Parathyroid adenoma (tissue), 2 donors: Measurements from ENCODE around the gene TSPEAR.

Experiments used
- H2AFZ ChIP-seq: fragments of 300-600 bp; sonication (generic); one replicate; pipeline ENCODE4 v1.7.0; 2017; ENCODE audit warnings: antibody characterized with exemption, mild to moderate bottlenecking
- H3K27ac ChIP-seq: fragments of 300-600 bp; sonication (generic); one replicate; pipeline ENCODE4 v1.7.0; 2017
- H3K27me3 ChIP-seq: fragments of 300-600 bp; sonication (generic); one replicate; pipeline ENCODE4 v1.7.0; 2017; ENCODE audit warnings: low read length; ENCODE audit not compliant: control insufficient read depth, insufficient read depth
- H3K36me3 ChIP-seq: fragments of 300-600 bp; sonication (generic); one replicate; pipeline ENCODE4 v1.7.0; 2017; ENCODE audit warnings: low read length; ENCODE audit not compliant: control insufficient read depth, insufficient read depth
- H3K4me1 ChIP-seq: fragments of 300-600 bp; sonication (generic); one replicate; pipeline ENCODE4 v1.7.0; 2017; ENCODE audit warnings: control low read depth
- H3K4me2 ChIP-seq: fragments of 300-600 bp; sonication (generic); one replicate; pipeline ENCODE4 v1.7.0; 2017; ENCODE audit warnings: low read length
- H3K4me3 ChIP-seq: fragments of 300-600 bp; sonication (generic); one replicate; pipeline ENCODE4 v1.7.0; 2017; ENCODE audit warnings: low read depth, low read length
- H3K79me2 ChIP-seq: fragments of 300-600 bp; sonication (generic); one replicate; pipeline ENCODE4 v1.7.0; 2017; ENCODE audit warnings: control low read depth
- H3K9ac ChIP-seq: fragments of 300-600 bp; sonication (generic); one replicate; pipeline ENCODE4 v1.7.0; 2017; ENCODE audit warnings: mild to moderate bottlenecking
- H3K9me3 ChIP-seq: fragments of 300-600 bp; sonication (generic); one replicate; pipeline ENCODE4 v1.7.0; 2017; ENCODE audit warnings: low read length; ENCODE audit not compliant: control insufficient read depth
- TF ChIP-seq, protein P1 (sequence below): fragments of 300-600 bp; sonication (generic); IDR thresholded peaks from one replicate; pipeline ENCODE4 v1.7.0; 2017; ENCODE audit warnings: antibody characterized with exemption, mild to moderate bottlenecking
- donor health status: primary hyperparathyroidism.

Gene TSPEAR

DNA sequence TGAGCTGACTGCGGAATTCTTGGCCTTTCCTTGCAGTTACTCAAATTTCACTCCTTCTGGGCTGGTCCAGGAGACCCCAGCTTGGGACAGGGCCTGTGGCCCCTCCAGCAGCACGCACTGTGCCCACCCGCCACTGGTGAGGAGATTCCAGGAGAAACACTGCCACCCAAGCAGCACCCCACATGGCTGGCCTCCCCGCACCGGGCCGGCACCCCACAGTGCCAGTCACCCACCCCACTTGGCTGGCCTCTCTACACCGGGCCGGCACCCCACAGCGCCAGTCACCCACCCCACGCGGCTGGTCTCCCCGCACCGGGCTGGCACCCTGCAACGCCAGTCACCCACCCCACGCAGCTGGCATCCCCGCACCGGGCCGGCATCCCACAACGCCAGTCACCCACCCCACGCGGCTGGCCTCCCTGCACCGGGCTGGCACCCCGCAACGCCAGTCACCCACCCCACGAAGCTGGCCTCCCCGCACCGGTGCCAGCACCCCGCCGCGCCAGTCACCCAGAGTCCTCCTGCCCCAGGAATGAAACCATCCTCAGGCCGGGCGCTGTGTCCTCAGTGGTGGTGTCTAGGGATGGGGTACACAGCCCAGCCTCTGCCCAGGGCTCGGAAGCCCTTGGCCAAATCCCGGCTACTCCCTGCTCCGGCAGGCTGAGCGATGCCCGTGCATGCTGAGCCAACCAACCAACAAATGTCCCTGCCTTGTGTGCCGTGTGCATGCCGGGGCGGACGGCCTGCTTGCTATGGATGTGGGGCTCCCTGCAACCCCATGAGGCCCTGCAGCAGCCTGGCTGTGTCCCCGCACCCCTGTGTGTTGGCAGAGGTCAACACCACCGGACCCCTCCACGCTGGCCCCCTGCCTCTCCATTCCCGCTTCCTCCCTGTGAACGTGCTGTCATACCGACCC is 38.6 kb upstream of the TSPEAR start:
- Histone ChIP-seq H3K36me3 (no peaks in the 10 kb centered on the region), H3K4me2 (no peak overlapping the region), H3K4me3 (no peak overlapping the region), H2AFZ (no peak overlapping the region), H3K9ac (no peak overlapping the region), H3K4me1 (no peaks in the 10 kb centered on the region), H3K79me2 (no peaks in the 10 kb centered on the region), H3K9me3 (no peaks in the 10 kb centered on the region), H3K27ac (no peak overlapping the region), H3K27me3 (no peaks in the 10 kb centered on the region)
- TF ChIP-seq, protein P1, sequence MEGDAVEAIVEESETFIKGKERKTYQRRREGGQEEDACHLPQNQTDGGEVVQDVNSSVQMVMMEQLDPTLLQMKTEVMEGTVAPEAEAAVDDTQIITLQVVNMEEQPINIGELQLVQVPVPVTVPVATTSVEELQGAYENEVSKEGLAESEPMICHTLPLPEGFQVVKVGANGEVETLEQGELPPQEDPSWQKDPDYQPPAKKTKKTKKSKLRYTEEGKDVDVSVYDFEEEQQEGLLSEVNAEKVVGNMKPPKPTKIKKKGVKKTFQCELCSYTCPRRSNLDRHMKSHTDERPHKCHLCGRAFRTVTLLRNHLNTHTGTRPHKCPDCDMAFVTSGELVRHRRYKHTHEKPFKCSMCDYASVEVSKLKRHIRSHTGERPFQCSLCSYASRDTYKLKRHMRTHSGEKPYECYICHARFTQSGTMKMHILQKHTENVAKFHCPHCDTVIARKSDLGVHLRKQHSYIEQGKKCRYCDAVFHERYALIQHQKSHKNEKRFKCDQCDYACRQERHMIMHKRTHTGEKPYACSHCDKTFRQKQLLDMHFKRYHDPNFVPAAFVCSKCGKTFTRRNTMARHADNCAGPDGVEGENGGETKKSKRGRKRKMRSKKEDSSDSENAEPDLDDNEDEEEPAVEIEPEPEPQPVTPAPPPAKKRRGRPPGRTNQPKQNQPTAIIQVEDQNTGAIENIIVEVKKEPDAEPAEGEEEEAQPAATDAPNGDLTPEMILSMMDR: no peak

DNA sequence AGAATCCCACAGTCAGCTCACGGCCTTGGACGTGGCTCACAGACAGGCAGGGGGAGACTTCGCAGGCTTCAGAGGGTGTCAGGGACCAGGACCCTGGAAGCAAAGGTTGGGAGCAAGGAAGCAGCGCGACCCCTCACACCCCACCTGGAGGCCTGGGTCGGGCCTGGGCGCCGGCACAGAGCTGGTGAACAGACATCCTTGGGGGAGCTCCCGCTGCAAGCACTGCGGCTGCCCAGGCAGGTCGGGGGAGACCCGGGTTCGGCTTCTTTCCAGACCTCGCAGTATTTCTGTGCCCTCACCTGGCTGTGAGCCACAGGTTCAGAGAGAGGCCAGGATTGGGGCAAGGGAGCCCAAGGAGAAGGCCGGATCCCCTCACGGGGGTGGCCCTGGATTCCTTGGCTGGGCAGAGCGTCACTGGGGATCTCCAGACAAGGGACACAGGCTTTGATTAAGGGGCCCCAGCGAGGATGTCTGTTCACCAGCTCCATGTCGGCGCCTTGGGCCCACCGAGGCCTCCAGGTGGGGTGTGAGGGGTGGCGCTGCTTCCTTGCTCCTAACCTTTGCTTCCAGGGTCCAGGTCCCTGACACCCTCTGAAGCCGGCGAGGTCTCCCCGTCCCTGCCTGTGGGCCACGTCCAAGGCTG is 37.9 kb upstream of the TSPEAR start:
- Histone ChIP-seq H3K27me3 (no peaks in the 10 kb centered on the region), H3K4me1 (no peaks in the 10 kb centered on the region), H3K9ac (no peak overlapping the region)

DNA sequence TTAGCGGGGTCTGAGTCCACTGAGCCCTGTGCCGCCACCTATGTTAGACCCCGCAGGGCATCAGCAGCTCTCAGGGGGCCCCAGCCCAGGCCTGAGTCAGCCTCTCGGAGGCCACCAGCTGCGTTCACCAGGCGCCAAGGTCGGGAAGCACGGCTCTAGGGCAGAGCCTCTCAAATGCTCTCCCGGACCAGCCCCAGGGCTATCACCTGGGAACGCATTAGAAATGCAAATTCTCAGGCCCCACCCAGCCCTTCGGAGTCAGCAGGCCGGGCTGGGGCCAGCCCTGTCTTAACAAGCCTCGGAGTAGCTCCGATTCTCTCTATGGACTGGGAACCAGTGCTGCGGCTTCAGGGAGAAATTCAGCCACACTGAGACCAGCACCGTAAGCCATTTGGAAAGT is 37.2 kb upstream of the TSPEAR start:
- no peak overlapping the region for H3K4me2 ChIP-seq
- H3K4me3 ChIP-seq: no peak overlapping the region
- TF ChIP-seq, protein P1: no peak
- no peaks in the 10 kb centered on the region for H3K27me3 ChIP-seq
- H2AFZ ChIP-seq: no peak overlapping the region
- H3K27ac ChIP-seq: no peak overlapping the region
- no peaks in the 10 kb centered on the region for H3K36me3 ChIP-seq
- no peak overlapping the region for H3K9ac ChIP-seq
- H3K79me2 ChIP-seq: no peaks in the 10 kb centered on the region
- H3K4me1 ChIP-seq: no peaks in the 10 kb centered on the region
- no peaks in the 10 kb centered on the region for H3K9me3 ChIP-seq

More for the DNA sequence above, 37.9 kb upstream of the TSPEAR start:
- Histone ChIP-seq H3K4me2 (no peak overlapping the region), H3K9me3 (no peaks in the 10 kb centered on the region), H3K27ac (no peak overlapping the region), H2AFZ (no peak overlapping the region), H3K36me3 (no peaks in the 10 kb centered on the region), H3K4me3 (no peak overlapping the region), H3K79me2 (no peaks in the 10 kb centered on the region)
- TF ChIP-seq, protein P1: no peak

DNA sequence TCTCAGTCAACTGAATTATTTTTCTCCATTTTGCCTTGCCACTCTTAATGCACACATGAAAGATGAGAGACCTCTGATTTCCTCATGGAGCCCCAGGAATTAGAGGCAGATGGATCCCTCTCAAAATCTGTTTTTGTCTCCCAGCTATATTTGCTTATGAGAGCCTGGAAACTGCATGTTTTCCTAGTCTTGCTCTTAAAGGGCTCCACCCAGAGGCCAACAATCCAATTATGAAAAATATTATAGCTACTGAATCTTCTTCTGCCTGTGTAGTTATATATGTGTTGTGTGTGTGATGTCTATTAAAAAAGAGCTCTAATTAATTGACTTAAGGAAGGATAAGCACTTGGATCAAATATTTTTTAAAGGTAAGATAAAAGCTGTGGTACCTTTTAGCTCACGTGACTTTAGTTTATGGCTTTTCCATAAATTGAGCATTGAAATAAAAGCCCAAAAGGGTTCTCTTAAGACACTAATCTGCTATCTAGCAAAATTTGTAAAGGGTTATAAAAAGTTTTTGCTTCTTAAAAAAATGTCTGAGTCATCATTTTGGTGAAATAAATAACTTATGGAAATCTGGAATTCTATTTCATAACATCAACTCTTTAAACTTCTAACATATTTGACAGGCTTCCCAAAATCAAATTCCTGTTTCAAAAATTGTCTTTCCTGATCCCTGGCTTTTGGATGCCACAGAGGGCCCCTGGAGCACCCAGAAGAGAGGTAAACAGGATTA is 31.2 kb upstream of the TSPEAR start:
- no peak overlapping the region for H3K4me3 ChIP-seq
- H3K27ac ChIP-seq: no peak overlapping the region
- no peaks in the 10 kb centered on the region for H3K27me3 ChIP-seq
- no peaks in the 10 kb centered on the region for H3K9me3 ChIP-seq
- H3K4me2 ChIP-seq: no peak overlapping the region
- no peak overlapping the region for H3K9ac ChIP-seq
- no peaks in the 10 kb centered on the region for H3K79me2 ChIP-seq
- no peaks in the 10 kb centered on the region for H3K4me1 ChIP-seq
- H3K36me3 ChIP-seq: no peaks in the 10 kb centered on the region
- no peak overlapping the region for H2AFZ ChIP-seq
- TF ChIP-seq, protein P1: no peak
